ENCODE results near the gene SS18.

The SS18 gene

DNA sequence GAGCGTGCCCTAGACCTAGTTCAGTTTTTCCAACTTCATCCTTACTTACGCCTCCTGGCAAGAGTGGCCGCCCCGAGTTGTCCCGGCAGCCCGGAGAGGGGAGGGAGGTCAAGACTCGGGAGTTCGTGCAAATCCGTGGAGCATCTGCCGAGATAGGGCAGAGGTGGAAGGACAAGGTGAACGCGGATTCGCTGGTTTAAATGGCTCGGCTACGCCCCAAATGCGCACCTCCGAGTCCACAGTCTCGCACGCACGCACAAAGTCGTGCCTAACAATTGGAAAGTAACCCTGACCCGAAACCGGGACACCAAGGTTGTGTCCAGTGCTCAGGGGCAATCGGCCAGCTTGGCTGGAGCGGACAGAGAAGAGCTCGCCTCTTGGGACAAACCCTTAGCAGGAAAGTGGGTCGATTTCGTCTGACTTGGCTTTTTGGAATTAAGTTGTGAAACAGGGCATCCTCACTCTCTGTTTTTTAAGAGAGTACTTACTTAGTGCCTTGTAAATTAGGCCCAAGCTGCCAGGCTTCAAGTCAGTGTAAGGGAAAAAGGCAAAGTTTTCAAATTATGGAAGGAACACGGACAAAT, 726 bp upstream of the SS18 start:
- peak overlapping the region; percentile 96 for H3K27ac ChIP-seq
- POLR2A ChIA-PET (ENCODE audit: low non-redundant PET) = no interaction called here
- no peak for TF ChIP-seq CTCF (conservative IDR thresholded peaks at IDR 0.05; ENCODE audit: low read depth)
- peak; percentile 46 for DNase-seq (ENCODE audit: low spot score)
- CTCF ChIA-PET = no interaction called here

DNA sequence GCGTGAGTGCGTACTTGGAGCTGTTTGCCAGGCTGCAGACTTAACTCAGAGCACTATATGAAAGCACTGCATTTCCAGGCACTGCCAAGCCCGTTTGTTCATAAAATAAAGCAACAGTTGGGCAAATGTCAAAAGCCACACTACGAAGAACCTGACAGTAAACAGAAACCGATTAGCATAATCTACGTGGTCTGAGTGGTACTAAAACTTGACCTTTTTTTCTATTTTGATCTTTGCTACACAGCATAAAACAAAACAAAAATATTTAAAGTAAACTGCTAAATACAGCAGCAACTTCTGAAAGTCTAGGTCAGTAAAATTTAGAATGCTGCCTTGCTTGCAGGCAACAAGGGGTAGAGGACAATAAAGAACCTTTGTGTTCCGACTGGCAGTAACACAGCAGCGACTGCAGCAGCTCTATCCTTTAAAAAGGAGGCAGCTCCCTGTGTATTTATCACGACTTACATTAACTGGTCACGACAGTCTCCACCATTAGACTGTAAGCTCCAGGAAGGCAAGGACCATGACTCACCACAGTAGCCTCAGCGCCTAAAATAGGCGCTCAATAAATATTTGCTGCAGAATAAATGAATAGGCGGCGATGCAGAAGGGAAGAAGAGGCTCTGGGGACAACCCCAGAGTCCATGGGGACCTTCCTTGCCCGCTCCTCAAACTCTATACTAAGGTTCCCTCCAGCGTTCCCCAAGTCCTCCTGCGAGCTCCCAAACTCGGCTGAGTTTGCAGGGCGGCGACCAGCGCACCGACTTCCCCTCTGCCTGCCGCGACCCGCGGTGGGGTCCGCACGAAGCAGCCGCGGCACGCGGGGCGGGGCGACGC, 902 bp downstream of the SS18 start:
- CTCF ChIA-PET = no interaction called here
- POLR2A ChIA-PET (ENCODE audit: low non-redundant PET) = no interaction called here
- no peak for TF ChIP-seq CTCF (conservative IDR thresholded peaks at IDR 0.05; ENCODE audit: low read depth)
- DNase-seq (ENCODE audit: low spot score) = peak; percentile 13
- peak overlapping the region; percentile 96 for H3K27ac ChIP-seq

DNA sequence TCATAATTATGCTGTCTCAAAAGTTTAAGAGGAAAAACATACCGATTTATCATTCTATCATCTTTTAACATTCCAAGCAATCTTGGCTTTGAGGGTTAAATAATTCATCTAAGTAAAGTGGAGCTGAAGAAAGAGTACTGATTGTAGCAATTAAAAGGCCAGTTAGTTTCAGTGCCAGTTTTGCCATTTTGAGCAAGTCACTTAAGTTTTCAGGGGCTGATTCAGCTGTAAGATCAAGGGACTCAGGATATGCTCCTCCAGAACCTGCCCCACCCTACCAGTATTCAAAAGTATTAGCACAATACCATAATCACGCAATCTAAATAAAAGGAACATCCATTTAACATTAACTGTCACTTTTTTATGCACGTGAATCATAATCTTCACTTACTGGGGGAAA, 1.9 kb downstream of the SS18 start:
- ChIA-PET POLR2A (ENCODE audit: low non-redundant PET) (no interaction called here), CTCF (interaction anchor here (0.5 kb wide), 1 partner anchor 28 kb away, joined by 4 read pairs; no protein-coding TSS in a partner anchor)
- peak; percentile 10 for DNase-seq (ENCODE audit: low spot score)
- no peak for TF ChIP-seq CTCF (conservative IDR thresholded peaks at IDR 0.05; ENCODE audit: low read depth)
- H3K27ac ChIP-seq = no peak overlapping the region

GRCh38 chr18:26086959-26087358, 3.5 kb downstream of the SS18 start:
- no peak overlapping the region for H3K27ac ChIP-seq
- POLR2A ChIA-PET (ENCODE audit: low non-redundant PET) = no interaction called here
- CTCF ChIA-PET = no interaction called here
- DNase-seq (ENCODE audit: low spot score) = no peak
- no peak for TF ChIP-seq CTCF (conservative IDR thresholded peaks at IDR 0.05; ENCODE audit: low read depth)

DNA sequence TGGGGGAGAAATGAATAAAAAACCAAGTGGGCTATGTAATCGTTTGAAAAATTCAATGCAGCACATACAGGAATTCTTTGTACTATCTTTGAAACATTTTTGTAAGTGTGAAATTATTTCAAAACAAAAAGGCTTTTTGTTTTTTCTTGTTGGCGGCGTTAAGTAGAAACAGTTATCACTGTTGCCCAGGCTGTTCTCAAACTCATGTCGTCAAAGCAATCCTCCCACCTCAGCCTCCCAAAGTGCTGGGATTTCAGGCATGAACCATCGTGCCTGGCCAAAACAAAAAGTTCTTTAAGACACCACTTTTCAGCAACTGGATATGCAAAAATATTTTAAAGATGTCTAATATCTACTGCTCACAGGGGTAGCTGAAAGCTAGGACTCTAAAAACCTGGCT, 5.4 kb downstream of the SS18 start:
- H3K27ac ChIP-seq = no peak overlapping the region
- ChIA-PET CTCF (no interaction called here), POLR2A (ENCODE audit: low non-redundant PET) (no interaction called here)
- no peak for TF ChIP-seq CTCF (conservative IDR thresholded peaks at IDR 0.05; ENCODE audit: low read depth)
- DNase-seq (ENCODE audit: low spot score) = no peak

- ChIA-PET POLR2A (ENCODE audit: low non-redundant PET) (no interaction called here), CTCF (no interaction called here)
- no peak for TF ChIP-seq CTCF (conservative IDR thresholded peaks at IDR 0.05; ENCODE audit: low read depth)
- H3K27ac ChIP-seq = no peak overlapping the region
- no peak for DNase-seq (ENCODE audit: low spot score)
These were observed 7.3 kb downstream of the SS18 start for GRCh38 chr18:26083099-26083498.
